K562 (cell line): Measurements from ENCODE around the gene PDGFA. TPM values are rescaled to one million over a fixed set of nuclear protein-coding genes. Genes with fewer than 3 reads are reported as not detected.
A peak's percentile ranks its signal among the peaks of the same experiment; 100 is the strongest.

Experiments used
- ATAC-seq: fragments of 200-7000 bp; cut with Tn5 transposase; 3 replicates; pipeline ENCODE4 v1.9.1; 2020; ENCODE audit warnings: moderate library complexity
- BruUV-seq: library from RNA; stranded (reverse); fragments of 400-500 nt; replicated peaks from 2 replicates; lab custom pipeline; 2021; lab: Mats Ljungman, UMichigan
- CTCF ChIA-PET: fragments of 300-600 bp; formaldehyde crosslinking; extraction: SDS; loops from one replicate; lab custom pipeline; 2021; ENCODE audit warnings: low intra/inter-chr PET ratio; lab: Yijun Ruan, JAX
- POLR2A ChIA-PET: fragments of 300-600, 350-650 bp; sonication (Branson Sonifier 250); formaldehyde crosslinking; extraction: SDS; loops from one replicate; lab custom pipeline; 2021; ENCODE audit warnings: antibody characterized with exemption, inconsistent platforms; lab: Yijun Ruan, JAX
- DNase-seq, 4 experiments: peaks; one replicate each; pipeline versions ENCODE4 v3.0.0 to v3.0.0-alpha.2; 2011 to 2018; ENCODE audit warnings: low spot score in 3 of 4, mixed read lengths in 3 of 4; ENCODE audit errors: extremely low read depth in 1 of 4
- FAIRE-seq: peaks from 2 replicates; lab custom pipeline; 2011; peaks lifted over from hg19 to GRCh38; lab: Jason Lieb, UNC
- H2AFZ ChIP-seq: 2 replicates; pipeline ENCODE4 v1.6.0; 2011; ENCODE audit warnings: low read depth, low read length, control low read depth, inconsistent platforms
- H3K27ac ChIP-seq: fragments of 200-600 bp; 3 replicates; pipeline ENCODE4 v1.8.0; 2011; ENCODE audit warnings: low read depth, mild to moderate bottlenecking, control low read depth, inconsistent platforms, low read length, moderate library complexity, mixed read lengths; ENCODE audit errors: extremely low read depth
- H3K27me3 ChIP-seq, 2 experiments: fragments of 300-600 bp in 1 of 2; 2 replicates in 1 of 2; 3 replicates in 1 of 2; pipeline versions ENCODE4 v1.6.0 to v1.8.0; 2011; ENCODE audit warnings: inconsistent platforms in 2 of 2, low read length in 2 of 2, mild to moderate bottlenecking in 1 of 2, mixed read lengths in 1 of 2, moderate library complexity in 1 of 2; ENCODE audit not compliant: control insufficient read depth in 2 of 2, insufficient read depth in 2 of 2
- H3K36me3 ChIP-seq: fragments of 300-600 bp; 3 replicates; pipeline ENCODE4 v1.8.0; 2011; ENCODE audit warnings: mild to moderate bottlenecking, low read length, inconsistent platforms; ENCODE audit not compliant: control insufficient read depth, insufficient read depth
- H3K4me1 ChIP-seq, 2 experiments: fragments of 200-600 bp in 1 of 2; replicated peaks in 1 of 2; 2 replicates in 1 of 2; 3 replicates in 1 of 2; pipeline versions ENCODE4 v1.5.1 to v1.8.0; 2011; ENCODE audit warnings: inconsistent platforms in 2 of 2, low read length in 2 of 2, mild to moderate bottlenecking in 1 of 2, mixed read lengths in 1 of 2, moderate library complexity in 1 of 2; ENCODE audit not compliant: control insufficient read depth in 2 of 2, insufficient read depth in 2 of 2
- H3K4me2 ChIP-seq: 2 replicates; pipeline ENCODE4 v1.6.1; 2011; ENCODE audit warnings: low read length, control low read depth, inconsistent platforms, mixed read lengths; ENCODE audit not compliant: insufficient read depth
- H3K4me3 ChIP-seq: fragments of 200-600 bp; sonication (generic), shearing (Covaris generic); 2 replicates; pipeline ENCODE4 v1.5.1; 2016; ENCODE audit warnings: control low read depth, inconsistent platforms
- H3K79me2 ChIP-seq: fragments of 200-600 bp; 3 replicates; pipeline ENCODE4 v1.8.0; 2011; ENCODE audit warnings: low read length, inconsistent platforms; ENCODE audit not compliant: control insufficient read depth, insufficient read depth
- H3K9ac ChIP-seq, 2 experiments: 2 replicates each; pipeline versions ENCODE4 v1.6.0 to v1.6.1; 2011; ENCODE audit warnings: low read depth in 2 of 2, low read length in 2 of 2, control low read depth in 1 of 2, inconsistent platforms in 1 of 2, mild to moderate bottlenecking in 1 of 2, mixed read lengths in 1 of 2; ENCODE audit not compliant: insufficient read depth in 1 of 2
- H3K9me1 ChIP-seq: one replicate; pipeline ENCODE4 v1.6.0; 2011; ENCODE audit warnings: inconsistent platforms, mild to moderate bottlenecking, low read length, moderate library complexity; ENCODE audit not compliant: control insufficient read depth, insufficient read depth
- H3K9me3 ChIP-seq: replicated peaks from 2 replicates; pipeline ENCODE4 v1.5.1; 2011; ENCODE audit warnings: low read depth, low read length, inconsistent platforms; ENCODE audit not compliant: control insufficient read depth, insufficient read depth
- H4K20me1 ChIP-seq: replicated peaks from 2 replicates; pipeline ENCODE4 v1.6.1; 2011; ENCODE audit warnings: low read length, inconsistent platforms, mixed read lengths; ENCODE audit not compliant: control insufficient read depth, insufficient read depth
- FOXO4 ChIP-seq: fragments of 450-650 bp; formaldehyde crosslinking; IDR thresholded peaks from 2 replicates; pipeline ENCODE4 v1.4.0; 2020; ENCODE audit warnings: mild to moderate bottlenecking, moderate library complexity
- HBP1 ChIP-seq: fragments of 450-650 bp; formaldehyde crosslinking; IDR thresholded peaks from 2 replicates; pipeline ENCODE4 v1.4.0; 2022; ENCODE audit warnings: missing genetic modification characterization
- HMGN3 ChIP-seq: IDR thresholded peaks from 2 replicates; pipeline ENCODE4 v1.6.1; 2011; ENCODE audit warnings: borderline replicate concordance, low read depth, mild to moderate bottlenecking, mixed read lengths, low read length; ENCODE audit not compliant: insufficient read length; ENCODE audit errors: extremely low read depth
- JUNB ChIP-seq: fragments of 450-650 bp; formaldehyde crosslinking; conservative IDR thresholded peaks from 2 replicates; pipeline ENCODE4 v1.4.0; 2020; ENCODE audit warnings: mild to moderate bottlenecking
- ZNF76 ChIP-seq: fragments of 250-450 bp; sonication (Bioruptor Pico); IDR thresholded peaks from 2 replicates; pipeline ENCODE4 v1.4.0; 2020; ENCODE audit warnings: mild to moderate bottlenecking, moderate library complexity, borderline replicate concordance
- WGBS: fragments of 100-300 bp; shearing (Covaris generic); methylation state at CpG from one replicate; pipeline ENCODE4 v1.1.6; 2016; ENCODE audit warnings: low coverage, mixed read lengths; ENCODE audit not compliant: insufficient coverage; ENCODE audit errors: missing lambda C conversion rate; 5-methylcytosine and 5-hydroxymethylcytosine counted together
- in situ Hi-C: fragments of 300-500 bp; cut with MboI; formaldehyde crosslinking; loops from 4 replicates; pipeline ENCODE4 v1.15.0; 2018; ENCODE audit warnings: inconsistent platforms, mixed read lengths
- intact Hi-C: fragments of 100-400 bp; cut with micrococcal nuclease; formaldehyde crosslinking; loops from 2 replicates; pipeline ENCODE4 v1.14.2; 2022
- polyA plus RNA-seq, 8 experiments: library from polyadenylated mRNA; depleted of rRNA in 4 of 8; stranded (reverse) in 5 of 8; unstranded in 3 of 8; fragments of >200 nt; fragmentation: Nextera tagmentation in 2 of 8; fragmentation: Illumina TruSeq in 1 of 8; extraction: Ambion mirVana in 2 of 8; extraction: Trizol in 1 of 8; gene quantifications; 2 replicates each; pipeline versions ENCODE4 v1.2.1 to v1.2.3, GENCODE V29; 2011 to 2014; ENCODE audit warnings: inconsistent platforms in 1 of 8, missing spikeins in 1 of 8
- total RNA-seq, 7 experiments: library from RNA; depleted of rRNA in 6 of 7; stranded (reverse); fragments of >200 nt in 6 of 7; fragmentation: Illumina TruSeq in 2 of 7; extraction: Trizol in 2 of 7; gene quantifications; 2 replicates each; pipeline versions ENCODE4 v1.2.1 to v1.2.3, GENCODE V29; 2011 to 2021; ENCODE audit warnings: low replicate concordance in 1 of 7

Gene PDGFA
- total and polyA plus RNA-seq, 9 of the 15 experiments (the other 6 are each of a cell fraction or from before 2014, with no cell fraction given) = 2.5 to 10.2 (median 4.6) TPM

GRCh38 chr7:461453-462172, 58.0 kb downstream of the PDGFA start:
- H3K27me3 ChIP-seq = peaks cover 0 to 7% of the 10 kb centered on the region in 2 experiments; a peak in 3 of 5 replicates
- intact Hi-C loops = loop anchor here (10.0 kb wide), 1 partner anchor 143 kb away; no protein-coding TSS in a partner anchor
- H3K27ac ChIP-seq = no peak overlapping the region
- CTCF ChIA-PET = no interaction called here
- no TSS peak for BruUV-seq
- H3K9me3 ChIP-seq = no peaks in the 10 kb centered on the region
- H3K4me3 ChIP-seq = no peak overlapping the region
- H3K4me1 ChIP-seq = peaks cover 8 to 58% of the 10 kb centered on the region in 2 experiments; a peak in 4 of 5 replicates
- POLR2A ChIA-PET = interaction anchor here (0.6 to 0.7 kb wide), 2 partner anchors 19 to 948 kb away, joined by 3 read pairs; no protein-coding TSS in a partner anchor
- in situ Hi-C loops = no loop called here
- no peaks in the 10 kb centered on the region for H3K36me3 ChIP-seq
- ATAC-seq (no peak), DNase-seq (no peak), FAIRE-seq (no peak)
- H2AFZ ChIP-seq = no peak overlapping the region
- TF ChIP-seq JUNB (CRISPR knock-in tag) = no peak
- no peak for TF ChIP-seq FOXO4 (CRISPR knock-in tag)
- no peak for TF ChIP-seq ZNF76
- no peak for TF ChIP-seq HBP1 (CRISPR knock-in tag)
- TF ChIP-seq HMGN3 = no peak
- H3K9ac ChIP-seq = peak overlapping the region in 1 of 2 experiments; percentile 58; a peak in 1 of 4 replicates
- H4K20me1 ChIP-seq = no peaks in the 10 kb centered on the region
- no peak overlapping the region for H3K4me2 ChIP-seq
- no peaks in the 10 kb centered on the region for H3K79me2 ChIP-seq
- no peaks in the 10 kb centered on the region for H3K9me1 ChIP-seq
- WGBS = 40% methylated on average over 22 of the region's 29 CpGs
